Tibial artery (tissue), 4 donors: ENCODE data around the gene SUMO4.

ENCODE experiments used
- DNase-seq, 2 donors: peaks; one replicate each; pipeline ENCODE4 v3.0.0-alpha.2; 2019
- H3K27ac ChIP-seq, 2 donors: fragments of 200-600 bp; sonication (generic) in 1 of 2; 1 replicate in 1 of 2; 2 replicates in 1 of 2; pipeline ENCODE4 v1.5.1; 2018 to 2019; ENCODE audit warnings: mild to moderate bottlenecking in 1 of 2
- H3K27me3 ChIP-seq, 2 donors: fragments of 200-600 bp; sonication (generic) in 1 of 2; one replicate each; pipeline versions ENCODE4 v1.5.1 to v1.6.0; 2016 to 2019
- H3K36me3 ChIP-seq, 3 donors: fragments of 200-600 bp; sonication (generic) in 2 of 3; one replicate each; pipeline ENCODE4 v1.5.1; 2016 to 2019; ENCODE audit warnings: mild to moderate bottlenecking in 2 of 3
- H3K4me1 ChIP-seq, 4 donors: fragments of 200-600 bp; sonication (generic) in 2 of 4; 1 replicate in 3 of 4; 2 replicates in 1 of 4; pipeline ENCODE4 v1.5.1; 2016 to 2019
- H3K4me3 ChIP-seq, 2 donors: fragments of 200-600 bp; sonication (generic) in 1 of 2; 1 replicate in 1 of 2; 2 replicates in 1 of 2; pipeline ENCODE4 v1.5.1; 2018 to 2019; ENCODE audit warnings: mild to moderate bottlenecking in 2 of 2
- H3K9me3 ChIP-seq, 3 donors: fragments of 200-600 bp; sonication (generic) in 1 of 3; one replicate each; pipeline ENCODE4 v1.5.1; 2016 to 2019
- intact Hi-C: fragments of 100-400 bp; cut with DNase I; formaldehyde crosslinking; loops from one replicate; pipeline ENCODE4 v1.15.0; 2023; ENCODE audit warnings: low total_unique reads
- TF ChIP-seq, protein P1 (sequence below), 2 experiments: fragments of 200-600 bp in 1 of 2; fragments of 450-650 bp in 1 of 2; IDR thresholded peaks; one replicate each; pipeline ENCODE4 v1.5.1; 2017 to 2019; ENCODE audit warnings: antibody characterized with exemption in 2 of 2, mild to moderate bottlenecking in 1 of 2, moderate library complexity in 1 of 2

SUMO4 gene

DNA sequence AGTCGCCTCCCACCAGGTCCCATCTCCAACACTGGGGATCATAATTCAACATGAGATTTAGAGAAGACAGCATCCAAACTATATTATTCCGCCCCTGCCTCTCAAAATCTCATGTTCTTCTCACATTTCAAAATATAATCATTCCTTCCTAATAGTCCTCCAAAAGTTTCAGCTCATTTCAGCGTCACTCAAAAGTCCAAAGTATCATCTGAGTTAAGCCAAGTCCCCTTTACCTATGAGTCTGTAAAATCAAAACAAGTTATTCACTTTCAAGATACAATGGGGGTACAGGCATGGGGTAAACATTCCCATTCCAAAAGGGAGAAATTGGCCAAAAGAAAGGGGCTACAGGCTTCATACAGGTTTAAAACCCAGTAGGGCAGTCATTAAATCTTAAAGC, 39.5 kb upstream of the SUMO4 start:
- TF ChIP-seq, protein P1, sequence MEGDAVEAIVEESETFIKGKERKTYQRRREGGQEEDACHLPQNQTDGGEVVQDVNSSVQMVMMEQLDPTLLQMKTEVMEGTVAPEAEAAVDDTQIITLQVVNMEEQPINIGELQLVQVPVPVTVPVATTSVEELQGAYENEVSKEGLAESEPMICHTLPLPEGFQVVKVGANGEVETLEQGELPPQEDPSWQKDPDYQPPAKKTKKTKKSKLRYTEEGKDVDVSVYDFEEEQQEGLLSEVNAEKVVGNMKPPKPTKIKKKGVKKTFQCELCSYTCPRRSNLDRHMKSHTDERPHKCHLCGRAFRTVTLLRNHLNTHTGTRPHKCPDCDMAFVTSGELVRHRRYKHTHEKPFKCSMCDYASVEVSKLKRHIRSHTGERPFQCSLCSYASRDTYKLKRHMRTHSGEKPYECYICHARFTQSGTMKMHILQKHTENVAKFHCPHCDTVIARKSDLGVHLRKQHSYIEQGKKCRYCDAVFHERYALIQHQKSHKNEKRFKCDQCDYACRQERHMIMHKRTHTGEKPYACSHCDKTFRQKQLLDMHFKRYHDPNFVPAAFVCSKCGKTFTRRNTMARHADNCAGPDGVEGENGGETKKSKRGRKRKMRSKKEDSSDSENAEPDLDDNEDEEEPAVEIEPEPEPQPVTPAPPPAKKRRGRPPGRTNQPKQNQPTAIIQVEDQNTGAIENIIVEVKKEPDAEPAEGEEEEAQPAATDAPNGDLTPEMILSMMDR (IDR thresholded peaks at IDR 0.05), result no peak
- no peaks in the 10 kb centered on the region for H3K36me3 ChIP-seq
- DNase-seq, result no peak

DNA sequence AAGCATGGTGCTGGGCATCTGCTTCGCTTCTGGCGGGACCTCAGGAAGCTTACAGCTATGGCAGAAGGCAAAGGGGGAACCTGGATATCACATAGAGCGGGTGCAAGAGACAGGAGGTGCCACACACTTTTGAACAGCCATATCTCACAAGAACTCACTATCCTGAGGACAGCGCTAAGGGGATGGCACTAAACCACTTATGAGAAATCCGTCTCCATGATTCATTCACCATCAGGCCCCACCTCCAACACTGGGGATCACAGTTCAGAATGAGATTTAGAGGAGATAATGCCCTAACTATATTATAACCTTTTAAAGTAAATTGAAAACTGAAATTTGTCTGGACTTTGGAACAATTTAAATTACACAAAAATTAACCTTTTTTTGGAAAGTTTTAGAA, 37.8 kb upstream of the SUMO4 start:
- H3K4me3 ChIP-seq, result no peak overlapping the region
- no peak for DNase-seq
- TF ChIP-seq, protein P1 (IDR thresholded peaks at IDR 0.05), result no peak
- no peaks in the 10 kb centered on the region for H3K9me3 ChIP-seq
- intact Hi-C loops, result no loop called here
- peaks cover 0 to 34% (median 10%) of the 10 kb centered on the region in 4 donors for H3K4me1 ChIP-seq
- H3K27ac ChIP-seq, result no peak overlapping the region
- no peaks in the 10 kb centered on the region for H3K27me3 ChIP-seq
- no peaks in the 10 kb centered on the region for H3K36me3 ChIP-seq

More for the DNA sequence above, 39.5 kb upstream of the SUMO4 start:
- H3K4me1 ChIP-seq, result peaks cover 0 to 25% (median 6%) of the 10 kb centered on the region in 4 donors
- no peak overlapping the region for H3K4me3 ChIP-seq
- intact Hi-C loops, result no loop called here
- H3K27ac ChIP-seq, result no peak overlapping the region
- H3K27me3 ChIP-seq, result no peaks in the 10 kb centered on the region
- H3K9me3 ChIP-seq, result no peaks in the 10 kb centered on the region

DNA sequence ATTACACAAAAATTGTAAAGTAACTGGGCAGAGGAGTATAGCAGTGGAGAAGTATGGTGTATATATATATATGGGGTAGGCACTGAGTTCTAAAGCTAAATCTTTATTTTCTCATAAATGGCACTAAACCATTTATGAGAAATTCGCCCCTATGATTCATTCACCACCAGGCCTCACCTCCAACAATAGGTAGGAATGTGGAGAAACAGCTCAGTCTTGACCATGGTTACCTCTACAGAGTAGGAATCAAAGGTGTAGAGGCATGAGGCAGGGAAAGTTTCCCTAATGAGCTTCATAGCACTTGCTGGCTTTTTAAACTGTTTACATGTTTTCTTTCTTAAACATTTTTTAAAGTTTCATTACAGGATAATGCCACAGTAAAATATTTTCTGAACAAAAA, 36.9 kb upstream of the SUMO4 start:
- H3K27me3 ChIP-seq, result no peaks in the 10 kb centered on the region
- H3K36me3 ChIP-seq, result no peaks in the 10 kb centered on the region
- no peak overlapping the region for H3K4me3 ChIP-seq
- TF ChIP-seq, protein P1 (IDR thresholded peaks at IDR 0.05), result no peak
- peaks cover 0 to 36% (median 14%) of the 10 kb centered on the region in 4 donors for H3K4me1 ChIP-seq
- no peak overlapping the region for H3K27ac ChIP-seq
- H3K9me3 ChIP-seq, result no peaks in the 10 kb centered on the region
- DNase-seq, result no peak
- intact Hi-C loops, result no loop called here

GRCh38 chr6:149364557-149364956, 35.5 kb upstream of the SUMO4 start:
- H3K36me3 ChIP-seq, result no peaks in the 10 kb centered on the region
- H3K27ac ChIP-seq, result no peak overlapping the region
- TF ChIP-seq, protein P1 (IDR thresholded peaks at IDR 0.05), result no peak
- no peak for DNase-seq
- H3K9me3 ChIP-seq, result no peaks in the 10 kb centered on the region
- H3K4me1 ChIP-seq, result peaks cover 0 to 43% (median 16%) of the 10 kb centered on the region in 4 donors
- no peak overlapping the region for H3K4me3 ChIP-seq
- no peaks in the 10 kb centered on the region for H3K27me3 ChIP-seq
- intact Hi-C loops, result no loop called here

DNA sequence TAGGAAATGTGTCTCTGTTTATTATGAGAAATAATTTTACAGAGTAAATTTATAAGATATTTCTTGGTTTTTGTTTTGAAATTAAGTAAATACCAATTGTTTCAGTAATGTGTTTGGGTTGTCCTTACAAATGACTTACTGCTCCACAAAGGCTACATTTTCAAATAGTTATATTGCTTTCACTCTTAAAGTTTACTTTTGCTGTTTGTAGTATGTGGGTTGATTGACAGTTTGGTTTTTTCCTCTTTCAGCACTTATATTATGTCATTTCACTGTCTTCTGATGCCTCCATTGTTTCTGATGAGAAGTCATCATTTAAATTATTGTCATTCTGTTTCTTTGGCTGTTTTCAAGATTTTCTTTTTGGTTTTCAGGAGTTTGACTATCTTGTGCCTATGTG, 34.9 kb upstream of the SUMO4 start:
- DNase-seq, result no peak
- no peaks in the 10 kb centered on the region for H3K27me3 ChIP-seq
- no peaks in the 10 kb centered on the region for H3K9me3 ChIP-seq
- H3K4me1 ChIP-seq, result peaks cover 0 to 47% (median 16%) of the 10 kb centered on the region in 4 donors
- no peak overlapping the region for H3K27ac ChIP-seq
- intact Hi-C loops, result no loop called here
- H3K36me3 ChIP-seq, result no peaks in the 10 kb centered on the region
- no peak overlapping the region for H3K4me3 ChIP-seq
- TF ChIP-seq, protein P1 (IDR thresholded peaks at IDR 0.05), result no peak
